PFSK-1 (cell line): ENCODE results near the gene TNP1.

Experiments used
- FOXP2 ChIP-seq: optimal IDR thresholded peaks from 2 replicates; pipeline ENCODE3; 2011; ENCODE audit warnings: borderline replicate concordance, control low read depth, inconsistent platforms; ENCODE audit not compliant: insufficient read depth; ENCODE audit errors: extremely low read length, extremely low read depth
- POLR2AphosphoS5 ChIP-seq: IDR thresholded peaks from 2 replicates; pipeline ENCODE4 v1.6.1; 2012; ENCODE audit warnings: low read depth, mild to moderate bottlenecking, control low read depth, low read length, moderate library complexity
- REST ChIP-seq, 2 experiments: IDR thresholded peaks; 2 replicates each; pipeline versions ENCODE4 v1.6.1 to v1.8.0; 2011 to 2012; ENCODE audit warnings: low read depth in 2 of 2, low read length in 2 of 2, control low read depth in 1 of 2, inconsistent platforms in 1 of 2, mild to moderate bottlenecking in 1 of 2, moderate library complexity in 1 of 2; ENCODE audit not compliant: insufficient read depth in 1 of 2
- SIN3A ChIP-seq: IDR thresholded peaks from 2 replicates; pipeline ENCODE4 v1.6.1; 2012; ENCODE audit warnings: mild to moderate bottlenecking, low read length, moderate library complexity, borderline replicate concordance; ENCODE audit not compliant: insufficient read depth
- TAF1 ChIP-seq: IDR thresholded peaks from 2 replicates; pipeline ENCODE4 v1.6.1; 2012; ENCODE audit warnings: low read length, control low read depth, borderline replicate concordance; ENCODE audit not compliant: insufficient read depth

DNA sequence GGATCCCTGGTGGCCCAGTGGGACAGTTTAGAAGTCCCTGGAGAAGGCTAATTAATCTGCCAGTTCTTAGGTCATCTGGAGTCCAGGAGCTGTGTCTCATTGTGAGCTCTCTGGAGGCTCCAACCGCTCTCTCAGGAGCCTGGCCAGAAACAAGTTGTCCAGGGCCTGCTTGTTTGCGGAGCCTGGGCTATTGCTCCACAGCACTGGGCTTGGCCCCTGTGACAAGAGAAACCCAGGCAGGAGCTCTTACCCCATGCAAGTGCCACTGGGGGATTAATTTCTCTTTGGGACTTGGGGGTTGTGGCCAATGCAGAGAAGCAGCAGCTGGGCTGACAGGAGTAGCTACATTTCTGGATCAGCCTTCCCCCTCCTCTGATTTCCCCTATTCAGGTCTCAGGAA is 24.5 kb upstream of the TNP1 start:
- no peak for TF ChIP-seq POLR2AphosphoS5
- TF ChIP-seq REST (IDR thresholded peaks at IDR 0.05; ENCODE audit: insufficient read depth in 1 of 2, low read depth in 2 of 2, low read length in 2 of 2), result no peak
- TF ChIP-seq TAF1, result no peak
- no peak for TF ChIP-seq SIN3A
- no peak for TF ChIP-seq FOXP2
